Ramos (cell line): Measurements from ENCODE around the gene MMP24.
"Not testable (repeated sequence)": the region's sequence is repeated elsewhere in the genome, so short reads cannot be mapped to it uniquely, and the experiment has no call there.

ENCODE experiments used
- in situ Hi-C: fragments of 300-500 bp; cut with MboI; formaldehyde crosslinking; loops from one replicate; pipeline ENCODE4 v1.14.3; 2022; ENCODE audit warnings: low sequenced_read_pairs; ENCODE audit not compliant: unreplicated experiment

Gene MMP24

GRCh38 chr20:35252598-35252997 is 26.1 kb downstream of the MMP24 start:
- in situ Hi-C loops = not testable (repeated sequence)

GRCh38 chr20:35253010-35253409 is 26.5 kb downstream of the MMP24 start:
- in situ Hi-C loops = no loop called here

- in situ Hi-C loops = no loop called here
These were observed 28.0 kb downstream of the MMP24 start for GRCh38 chr20:35254448-35254999.

- in situ Hi-C loops = no loop called here
These were observed 30.9 kb downstream of the MMP24 start for GRCh38 chr20:35257175-35257909.

GRCh38 chr20:35260426-35260825 is 33.9 kb downstream of the MMP24 start:
- in situ Hi-C loops = no loop called here

- in situ Hi-C loops = not testable (repeated sequence)
These were observed 35.8 kb downstream of the MMP24 start for GRCh38 chr20:35262321-35262720.

GRCh38 chr20:35262731-35263531 is 36.4 kb downstream of the MMP24 start:
- in situ Hi-C loops = not testable (repeated sequence)

- in situ Hi-C loops = no loop called here
These were observed 37.2 kb downstream of the MMP24 start for GRCh38 chr20:35263532-35264341.

- in situ Hi-C loops = no loop called here
These were observed 38.3 kb downstream of the MMP24 start for GRCh38 chr20:35264755-35265154.

- in situ Hi-C loops = no loop called here
These were observed 40.6 kb downstream of the MMP24 start for GRCh38 chr20:35267092-35267491.

GRCh38 chr20:35269055-35269781 is 42.7 kb downstream of the MMP24 start:
- in situ Hi-C loops = no loop called here

- in situ Hi-C loops = no loop called here
These were observed 43.8 kb downstream of the MMP24 start for GRCh38 chr20:35270021-35270902.

- in situ Hi-C loops = no loop called here
These were observed 44.8 kb downstream of the MMP24 start for GRCh38 chr20:35271073-35271882.

GRCh38 chr20:35271904-35272303 is 45.4 kb downstream of the MMP24 start:
- in situ Hi-C loops = no loop called here

- in situ Hi-C loops = no loop called here
These were observed 47.1 kb downstream of the MMP24 start for GRCh38 chr20:35273449-35274171.

- in situ Hi-C loops = no loop called here
These were observed 47.9 kb downstream of the MMP24 start for GRCh38 chr20:35274172-35275092.
